Type B pancreatic cell (in vitro differentiated cells): ENCODE measurements around the gene ADAMTSL5. TPM values are rescaled to one million over a fixed set of nuclear protein-coding genes. Genes with fewer than 3 reads are reported as not detected.

ENCODE experiments used
- DNase-seq: peaks from one replicate; pipeline ENCODE4 v3.0.0; 2021; ENCODE audit warnings: mixed read lengths; ENCODE audit not compliant: unreplicated experiment; ENCODE audit errors: extremely low spot score
- H3K27ac Mint-ChIP-seq: 2 replicates; pipeline ENCODE4 v1.8.0; 2021; ENCODE audit warnings: mild to moderate bottlenecking, mixed read lengths
- H3K27me3 Mint-ChIP-seq: 2 replicates; pipeline ENCODE4 v1.8.0; 2021; ENCODE audit warnings: mixed read lengths
- H3K36me3 Mint-ChIP-seq: 2 replicates; pipeline ENCODE4 v1.8.0; 2021; ENCODE audit warnings: mixed read lengths
- H3K4me1 Mint-ChIP-seq: one replicate; pipeline ENCODE4 v1.8.0; 2021; ENCODE audit warnings: mixed read lengths; ENCODE audit not compliant: unreplicated experiment
- H3K4me3 Mint-ChIP-seq: 2 replicates; pipeline ENCODE4 v1.8.0; 2021; ENCODE audit warnings: mild to moderate bottlenecking, mixed read lengths
- H3K9me3 Mint-ChIP-seq: 2 replicates; pipeline ENCODE4 v1.8.0; 2021; ENCODE audit warnings: mixed read lengths
- total RNA-seq: library from RNA; stranded (reverse); gene quantifications from 2 replicates; pipeline ENCODE4 v1.2.1, GENCODE V29; 2021; ENCODE audit warnings: low replicate concordance
- TF ChIP-seq, protein P1 (sequence below): fragments of 200-600 bp; sonication (generic); conservative IDR thresholded peaks from 2 replicates; pipeline ENCODE4 v1.5.0; 2021; ENCODE audit warnings: antibody characterized with exemption, mild to moderate bottlenecking

The ADAMTSL5 gene
- total RNA-seq, 1 donor from 2014 or later, result 3.4 TPM

DNA sequence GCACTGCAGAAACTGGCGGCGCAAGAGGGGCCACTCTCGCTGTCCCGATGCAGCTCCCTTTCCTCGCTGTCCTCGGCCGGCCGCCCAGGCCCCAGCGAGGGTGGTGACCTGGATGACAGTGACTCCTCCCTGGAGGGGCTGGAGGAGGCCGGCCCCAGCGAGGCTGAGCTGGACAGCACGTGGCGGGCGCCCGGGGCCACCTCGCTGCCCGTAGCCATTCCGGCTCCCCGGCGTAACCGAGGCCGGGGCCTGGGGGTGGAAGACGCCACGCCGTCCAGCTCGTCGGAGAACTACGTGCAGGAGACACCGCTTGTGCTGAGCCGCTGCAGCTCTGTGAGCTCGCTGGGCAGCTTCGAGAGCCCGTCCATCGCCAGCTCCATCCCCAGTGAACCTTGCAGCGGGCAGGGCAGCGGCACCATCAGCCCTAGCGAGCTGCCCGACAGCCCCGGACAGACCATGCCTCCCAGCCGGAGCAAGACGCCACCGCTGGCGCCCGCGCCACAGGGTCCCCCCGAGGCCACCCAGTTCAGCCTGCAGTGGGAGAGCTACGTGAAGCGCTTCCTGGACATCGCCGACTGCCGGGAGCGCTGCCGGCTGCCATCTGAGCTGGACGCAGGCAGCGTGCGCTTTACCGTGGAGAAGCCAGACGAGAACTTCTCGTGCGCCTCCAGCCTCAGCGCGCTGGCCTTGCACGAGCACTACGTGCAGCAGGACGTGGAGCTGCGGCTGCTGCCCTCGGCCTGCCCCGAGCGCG lies 46.2 kb downstream of the ADAMTSL5 start:
- H3K27me3 Mint-ChIP-seq, result peaks cover 23% of the 10 kb centered on the region
- no peak overlapping the region for H3K27ac Mint-ChIP-seq
- TF ChIP-seq, protein P1, sequence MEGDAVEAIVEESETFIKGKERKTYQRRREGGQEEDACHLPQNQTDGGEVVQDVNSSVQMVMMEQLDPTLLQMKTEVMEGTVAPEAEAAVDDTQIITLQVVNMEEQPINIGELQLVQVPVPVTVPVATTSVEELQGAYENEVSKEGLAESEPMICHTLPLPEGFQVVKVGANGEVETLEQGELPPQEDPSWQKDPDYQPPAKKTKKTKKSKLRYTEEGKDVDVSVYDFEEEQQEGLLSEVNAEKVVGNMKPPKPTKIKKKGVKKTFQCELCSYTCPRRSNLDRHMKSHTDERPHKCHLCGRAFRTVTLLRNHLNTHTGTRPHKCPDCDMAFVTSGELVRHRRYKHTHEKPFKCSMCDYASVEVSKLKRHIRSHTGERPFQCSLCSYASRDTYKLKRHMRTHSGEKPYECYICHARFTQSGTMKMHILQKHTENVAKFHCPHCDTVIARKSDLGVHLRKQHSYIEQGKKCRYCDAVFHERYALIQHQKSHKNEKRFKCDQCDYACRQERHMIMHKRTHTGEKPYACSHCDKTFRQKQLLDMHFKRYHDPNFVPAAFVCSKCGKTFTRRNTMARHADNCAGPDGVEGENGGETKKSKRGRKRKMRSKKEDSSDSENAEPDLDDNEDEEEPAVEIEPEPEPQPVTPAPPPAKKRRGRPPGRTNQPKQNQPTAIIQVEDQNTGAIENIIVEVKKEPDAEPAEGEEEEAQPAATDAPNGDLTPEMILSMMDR, result no peak
- no peak overlapping the region for H3K4me3 Mint-ChIP-seq
- no peaks in the 10 kb centered on the region for H3K36me3 Mint-ChIP-seq
- H3K9me3 Mint-ChIP-seq, result no peaks in the 10 kb centered on the region
- no peak for DNase-seq
- no peaks in the 10 kb centered on the region for H3K4me1 Mint-ChIP-seq

DNA sequence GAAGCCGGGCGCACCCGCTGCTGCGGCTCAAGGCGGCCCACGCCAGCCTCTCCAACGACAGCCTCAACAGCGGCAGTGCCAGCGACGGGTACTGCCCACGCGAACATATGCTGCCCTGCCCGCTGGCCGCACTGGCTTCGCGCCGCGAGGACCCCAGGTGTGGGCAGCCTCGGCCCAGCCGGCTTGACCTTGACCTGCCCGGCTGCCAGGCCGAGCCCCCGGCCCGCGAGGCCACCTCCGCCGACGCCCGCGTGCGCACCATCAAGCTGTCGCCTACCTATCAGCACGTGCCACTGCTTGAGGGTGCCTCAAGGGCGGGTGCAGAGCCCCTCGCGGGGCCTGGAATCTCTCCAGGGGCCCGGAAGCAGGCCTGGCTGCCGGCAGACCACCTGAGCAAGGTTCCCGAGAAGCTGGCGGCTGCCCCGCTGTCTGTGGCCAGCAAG lies 46.8 kb downstream of the ADAMTSL5 start:
- H3K4me3 Mint-ChIP-seq, result no peak overlapping the region
- TF ChIP-seq, protein P1, result peak; percentile 10
- H3K9me3 Mint-ChIP-seq, result no peaks in the 10 kb centered on the region
- peaks cover 17% of the 10 kb centered on the region for H3K27me3 Mint-ChIP-seq
- DNase-seq, result no peak
- H3K27ac Mint-ChIP-seq, result no peak overlapping the region
- no peaks in the 10 kb centered on the region for H3K36me3 Mint-ChIP-seq
- H3K4me1 Mint-ChIP-seq, result no peaks in the 10 kb centered on the region

DNA sequence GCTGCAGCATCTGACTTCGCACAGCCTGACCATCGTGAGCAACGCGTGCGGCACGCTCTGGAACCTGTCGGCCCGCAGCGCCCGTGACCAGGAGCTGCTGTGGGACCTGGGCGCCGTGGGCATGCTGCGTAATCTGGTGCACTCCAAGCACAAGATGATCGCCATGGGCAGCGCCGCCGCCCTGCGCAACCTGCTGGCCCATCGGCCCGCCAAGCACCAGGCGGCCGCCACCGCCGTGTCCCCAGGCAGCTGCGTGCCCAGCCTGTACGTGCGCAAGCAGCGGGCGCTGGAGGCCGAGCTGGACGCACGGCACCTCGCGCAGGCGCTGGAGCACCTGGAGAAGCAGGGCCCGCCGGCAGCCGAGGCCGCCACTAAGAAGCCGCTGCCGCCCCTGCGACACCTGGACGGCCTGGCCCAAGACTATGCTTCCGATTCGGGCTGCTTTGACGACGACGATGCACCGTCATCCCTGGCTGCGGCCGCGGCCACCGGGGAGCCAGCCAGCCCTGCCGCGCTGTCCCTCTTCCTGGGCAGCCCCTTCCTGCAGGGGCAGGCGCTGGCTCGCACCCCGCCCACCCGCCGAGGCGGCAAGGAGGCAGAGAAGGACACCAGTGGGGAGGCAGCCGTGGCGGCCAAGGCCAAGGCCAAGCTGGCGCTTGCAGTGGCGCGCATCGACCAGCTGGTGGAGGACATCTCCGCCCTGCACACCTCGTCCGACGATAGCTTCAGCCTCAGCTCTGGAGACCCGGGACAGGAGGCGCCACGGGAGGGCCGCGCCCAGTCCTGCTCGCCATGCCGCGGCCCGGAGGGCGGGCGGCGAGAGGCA lies 47.4 kb downstream of the ADAMTSL5 start:
- H3K27me3 Mint-ChIP-seq, result peaks cover 16% of the 10 kb centered on the region
- no peak overlapping the region for H3K4me3 Mint-ChIP-seq
- no peak overlapping the region for H3K27ac Mint-ChIP-seq
- no peaks in the 10 kb centered on the region for H3K4me1 Mint-ChIP-seq
- TF ChIP-seq, protein P1, result peak; percentile 66
- no peaks in the 10 kb centered on the region for H3K9me3 Mint-ChIP-seq
- H3K36me3 Mint-ChIP-seq, result no peaks in the 10 kb centered on the region
- no peak for DNase-seq

DNA sequence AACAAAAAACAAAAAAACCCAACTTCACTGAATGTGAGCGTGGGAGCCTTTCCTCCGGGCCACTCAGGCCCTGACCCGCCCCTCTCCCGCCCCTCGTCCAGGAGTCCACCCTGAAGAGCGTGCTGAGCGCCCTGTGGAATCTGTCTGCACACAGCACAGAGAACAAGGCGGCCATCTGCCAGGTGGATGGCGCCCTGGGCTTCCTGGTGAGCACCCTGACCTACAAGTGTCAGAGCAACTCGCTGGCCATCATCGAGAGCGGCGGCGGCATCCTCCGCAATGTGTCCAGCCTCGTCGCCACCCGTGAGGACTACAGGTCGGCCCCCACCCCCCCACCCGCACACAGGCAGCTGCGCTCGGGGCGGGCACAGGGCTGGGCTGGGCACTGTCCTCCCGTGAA lies 51.0 kb downstream of the ADAMTSL5 start:
- DNase-seq, result no peak
- no peak overlapping the region for H3K4me3 Mint-ChIP-seq
- H3K36me3 Mint-ChIP-seq, result no peaks in the 10 kb centered on the region
- H3K9me3 Mint-ChIP-seq, result no peaks in the 10 kb centered on the region
- TF ChIP-seq, protein P1, result no peak
- H3K27ac Mint-ChIP-seq, result no peak overlapping the region
- H3K4me1 Mint-ChIP-seq, result no peaks in the 10 kb centered on the region
- H3K27me3 Mint-ChIP-seq, result peaks cover 26% of the 10 kb centered on the region

DNA sequence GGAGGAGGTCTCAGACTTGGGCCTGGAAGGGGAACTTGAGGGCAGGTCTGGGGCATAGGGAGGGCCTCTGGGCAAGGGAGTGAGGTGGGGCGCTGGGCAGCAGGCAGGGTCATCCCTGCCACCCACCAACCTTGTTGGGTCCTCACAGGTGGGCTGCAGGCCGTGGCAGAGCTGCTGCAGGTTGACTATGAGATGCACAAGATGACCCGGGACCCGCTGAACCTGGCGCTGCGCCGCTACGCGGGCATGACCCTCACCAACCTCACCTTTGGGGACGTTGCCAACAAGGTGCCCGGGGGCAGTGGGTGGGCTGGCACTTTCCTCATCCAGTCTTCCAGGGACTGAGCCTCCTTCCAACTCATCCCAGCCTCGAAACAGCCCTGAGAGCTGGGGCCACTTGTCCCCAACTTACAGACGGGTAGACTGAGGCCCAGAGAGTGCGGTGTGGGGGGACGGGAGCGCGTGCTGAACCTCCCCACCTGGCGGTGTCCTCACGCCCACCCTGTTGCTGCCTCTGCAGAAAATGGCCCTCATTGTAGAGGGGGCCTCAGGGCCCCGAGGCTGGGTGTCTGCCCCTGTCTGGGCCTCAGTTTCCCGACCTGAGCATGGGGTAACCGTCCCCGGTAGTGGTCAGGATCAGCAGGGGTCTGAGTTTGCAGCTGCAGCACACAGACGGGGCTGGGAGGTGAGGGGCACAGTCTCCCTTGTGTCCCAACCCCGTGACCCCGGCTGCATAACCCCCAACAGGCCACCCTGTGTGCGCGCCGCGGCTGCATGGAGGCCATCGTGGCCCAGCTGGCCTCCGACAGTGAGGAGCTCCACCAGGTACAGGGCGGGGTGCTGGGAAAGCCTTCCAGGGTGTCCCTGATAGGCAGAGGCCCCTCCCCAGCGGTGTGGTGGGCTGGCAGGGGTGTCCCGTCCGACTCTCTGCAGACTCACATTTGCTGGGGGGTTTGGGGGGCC lies 52.5 kb downstream of the ADAMTSL5 start:
- H3K4me1 Mint-ChIP-seq, result no peaks in the 10 kb centered on the region
- H3K36me3 Mint-ChIP-seq, result no peaks in the 10 kb centered on the region
- H3K27me3 Mint-ChIP-seq, result peaks cover 26% of the 10 kb centered on the region
- no peak overlapping the region for H3K27ac Mint-ChIP-seq
- H3K9me3 Mint-ChIP-seq, result no peaks in the 10 kb centered on the region
- no peak for DNase-seq
- H3K4me3 Mint-ChIP-seq, result no peak overlapping the region
- TF ChIP-seq, protein P1, result no peak
